Gastrocnemius medialis (tissue), 4 donors: Measurements from ENCODE around the gene PPIL6. TPM values are rescaled to one million over a fixed set of nuclear protein-coding genes. Genes with fewer than 3 reads are reported as not detected.

Experiments
- ATAC-seq, 2 donors: fragments of 150-250 bp; one replicate each; pipeline ENCODE4 v1.9.1; 2016
- DNase-seq, 2 donors: peaks; one replicate each; pipeline ENCODE4 v3.0.0-alpha.2; 2019
- H3K27ac ChIP-seq, 4 donors: fragments of 200-600 bp; sonication (generic); 1 replicate in 1 of 4; 2 replicates in 3 of 4; pipeline ENCODE4 v1.5.1; 2016 to 2018; ENCODE audit warnings: mild to moderate bottlenecking in 2 of 4, moderate library complexity in 1 of 4
- H3K27me3 ChIP-seq, 3 donors: fragments of 200-600 bp; sonication (generic) in 2 of 3; 1 replicate in 1 of 3; 2 replicates in 2 of 3; pipeline versions ENCODE4 v1.5.1 to v1.6.0; 2016 to 2019; ENCODE audit warnings: mild to moderate bottlenecking in 1 of 3, moderate library complexity in 1 of 3
- H3K36me3 ChIP-seq, 2 donors: fragments of 200-600 bp; sonication (generic) in 1 of 2; one replicate each; pipeline ENCODE4 v1.5.1; 2017 to 2018
- H3K4me1 ChIP-seq, 2 donors: fragments of 200-600 bp; sonication (generic) in 1 of 2; one replicate each; pipeline ENCODE4 v1.5.1; 2016 to 2017; ENCODE audit warnings: mild to moderate bottlenecking in 2 of 2
- H3K4me3 ChIP-seq, 4 donors: fragments of 200-600 bp; sonication (generic) in 3 of 4; 1 replicate in 1 of 4; 2 replicates in 3 of 4; pipeline ENCODE4 v1.5.1; 2016 to 2019; ENCODE audit warnings: mild to moderate bottlenecking in 2 of 4
- H3K9me3 ChIP-seq, 3 donors: fragments of 200-600 bp; sonication (generic) in 2 of 3; 1 replicate in 1 of 3; 2 replicates in 2 of 3; pipeline ENCODE4 v1.5.1; 2016 to 2019
- POLR2A ChIP-seq, 2 donors: fragments of 450-650 bp; IDR thresholded peaks; one replicate each; pipeline ENCODE4 v1.6.1; 2017; ENCODE audit warnings: antibody characterized with exemption in 2 of 2, mild to moderate bottlenecking in 2 of 2, moderate library complexity in 2 of 2
- in situ Hi-C, 4 donors: fragments of 200-750 bp; cut with MboI; loops; one replicate each; pipeline versions ENCODE4 v1.15.0 to v1.8.0; 2017; ENCODE audit warnings: low sequenced_read_pairs in 4 of 4
- intact Hi-C: fragments of 100-400 bp; cut with DNase I; formaldehyde crosslinking; loops from one replicate; pipeline ENCODE4 v1.15.1; 2023; ENCODE audit warnings: low total_unique reads
- total RNA-seq, 4 donors: library from RNA; depleted of rRNA; stranded (reverse); fragments of >200 nt; gene quantifications; one replicate each; pipeline versions ENCODE4 v1.1.0 to v1.2.3, GENCODE V29; 2016
- TF ChIP-seq, protein P1 (sequence below), 5 experiments: fragments of 450-650 bp in 3 of 5; fragments of 200-600 bp in 2 of 5; sonication (generic) in 2 of 5; IDR thresholded peaks in 4 of 5; conservative IDR thresholded peaks in 1 of 5; 1 replicate in 4 of 5; 2 replicates in 1 of 5; pipeline ENCODE4 v1.5.1; 2016 to 2019; ENCODE audit warnings: antibody characterized with exemption in 5 of 5, mild to moderate bottlenecking in 3 of 5, moderate library complexity in 3 of 5

Gene PPIL6
- total RNA-seq, 4 donors from 2014 or later, result 0.64 to 2.9 (median 1.3) TPM

DNA sequence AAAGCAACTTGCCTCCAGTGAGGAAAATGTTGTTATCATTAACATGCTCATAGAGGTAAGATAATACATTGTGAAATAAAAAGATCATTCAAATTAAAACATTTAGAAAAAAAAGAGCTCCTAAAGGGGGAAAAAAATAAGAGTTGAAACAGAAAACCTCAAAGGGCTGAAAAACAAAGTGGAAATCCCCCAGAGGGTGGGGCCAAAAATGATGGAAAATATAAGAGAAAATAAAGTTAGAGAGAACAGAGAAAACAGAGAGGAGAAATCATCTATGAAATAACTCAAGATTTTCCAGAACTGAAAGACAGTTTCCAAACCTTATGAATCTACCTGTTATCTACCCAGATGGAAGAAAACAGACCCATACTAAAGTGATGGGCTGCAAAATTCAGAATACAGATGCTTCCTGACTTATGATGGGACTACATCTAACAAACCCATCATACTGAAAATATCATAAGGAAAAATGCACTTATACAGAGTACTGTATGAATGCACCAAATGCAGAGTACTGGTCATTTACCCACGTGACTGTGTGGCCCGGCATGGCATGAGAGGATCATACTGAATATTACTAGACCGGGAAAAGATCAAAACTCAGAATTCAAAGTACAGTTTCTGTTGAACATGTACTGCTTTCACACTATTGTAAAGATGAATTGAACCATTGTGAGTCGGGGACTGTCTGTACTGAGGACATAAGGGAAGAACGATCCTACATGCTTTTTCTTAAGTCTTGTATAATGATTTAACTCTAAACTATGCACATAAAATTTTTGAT is 38.6 kb upstream of the PPIL6 start:
- Histone ChIP-seq H3K27ac (no peak overlapping the region), H3K4me1 (peaks cover 40 to 46% of the 10 kb centered on the region in 2 donors), H3K4me3 (no peak overlapping the region), H3K9me3 (no peaks in the 10 kb centered on the region), H3K36me3 (peaks cover 0 to 45% of the 10 kb centered on the region in 2 donors), H3K27me3 (no peaks in the 10 kb centered on the region)
- in situ Hi-C loops (no loop called here), intact Hi-C loops (no loop called here)
- no peak for ATAC-seq
- DNase-seq, result no peak
- no peak for TF ChIP-seq POLR2A (IDR thresholded peaks at IDR 0.05)
- TF ChIP-seq, protein P1, sequence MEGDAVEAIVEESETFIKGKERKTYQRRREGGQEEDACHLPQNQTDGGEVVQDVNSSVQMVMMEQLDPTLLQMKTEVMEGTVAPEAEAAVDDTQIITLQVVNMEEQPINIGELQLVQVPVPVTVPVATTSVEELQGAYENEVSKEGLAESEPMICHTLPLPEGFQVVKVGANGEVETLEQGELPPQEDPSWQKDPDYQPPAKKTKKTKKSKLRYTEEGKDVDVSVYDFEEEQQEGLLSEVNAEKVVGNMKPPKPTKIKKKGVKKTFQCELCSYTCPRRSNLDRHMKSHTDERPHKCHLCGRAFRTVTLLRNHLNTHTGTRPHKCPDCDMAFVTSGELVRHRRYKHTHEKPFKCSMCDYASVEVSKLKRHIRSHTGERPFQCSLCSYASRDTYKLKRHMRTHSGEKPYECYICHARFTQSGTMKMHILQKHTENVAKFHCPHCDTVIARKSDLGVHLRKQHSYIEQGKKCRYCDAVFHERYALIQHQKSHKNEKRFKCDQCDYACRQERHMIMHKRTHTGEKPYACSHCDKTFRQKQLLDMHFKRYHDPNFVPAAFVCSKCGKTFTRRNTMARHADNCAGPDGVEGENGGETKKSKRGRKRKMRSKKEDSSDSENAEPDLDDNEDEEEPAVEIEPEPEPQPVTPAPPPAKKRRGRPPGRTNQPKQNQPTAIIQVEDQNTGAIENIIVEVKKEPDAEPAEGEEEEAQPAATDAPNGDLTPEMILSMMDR (IDR thresholded peaks at IDR 0.05 in 4 of 5, conservative IDR thresholded peaks at IDR 0.05 in 1 of 5), result no peak

DNA sequence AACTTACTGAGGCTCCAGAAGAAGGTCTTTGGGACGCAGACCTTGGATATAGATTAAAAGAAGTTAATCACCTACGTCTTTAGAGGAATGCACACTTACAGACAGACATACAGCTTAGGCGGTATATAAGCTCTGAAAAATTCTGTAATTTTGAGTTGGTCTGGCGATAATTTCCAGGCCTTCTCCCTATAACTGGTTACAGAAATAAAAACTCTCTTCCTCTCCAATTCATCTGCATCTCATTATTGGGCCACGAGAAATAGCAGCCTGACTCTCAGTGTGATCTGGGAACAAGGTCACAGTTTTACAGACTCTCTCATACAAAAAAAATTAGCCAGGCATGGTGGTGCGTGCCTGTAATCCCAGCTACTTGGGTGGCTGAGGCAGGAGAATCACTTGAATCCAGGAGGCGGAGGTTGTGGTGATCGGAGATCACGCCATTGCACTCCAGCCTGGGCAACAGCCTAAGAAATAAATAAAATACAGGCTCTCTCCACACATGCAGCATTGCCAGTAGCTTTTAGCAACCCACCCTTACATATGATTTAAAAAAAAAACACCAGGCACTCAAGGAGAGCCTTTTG is 37.9 kb upstream of the PPIL6 start:
- Histone ChIP-seq H3K4me3 (no peak overlapping the region), H3K36me3 (peaks cover 0 to 52% of the 10 kb centered on the region in 2 donors), H3K27me3 (no peaks in the 10 kb centered on the region), H3K9me3 (no peaks in the 10 kb centered on the region), H3K4me1 (peaks cover 40 to 41% of the 10 kb centered on the region in 2 donors), H3K27ac (no peak overlapping the region)
- DNase-seq (no peak), ATAC-seq (no peak)
- in situ Hi-C loops (no loop called here), intact Hi-C loops (no loop called here)
- no peak for TF ChIP-seq POLR2A (IDR thresholded peaks at IDR 0.05)
- TF ChIP-seq, protein P1 (IDR thresholded peaks at IDR 0.05 in 4 of 5, conservative IDR thresholded peaks at IDR 0.05 in 1 of 5), result no peak

DNA sequence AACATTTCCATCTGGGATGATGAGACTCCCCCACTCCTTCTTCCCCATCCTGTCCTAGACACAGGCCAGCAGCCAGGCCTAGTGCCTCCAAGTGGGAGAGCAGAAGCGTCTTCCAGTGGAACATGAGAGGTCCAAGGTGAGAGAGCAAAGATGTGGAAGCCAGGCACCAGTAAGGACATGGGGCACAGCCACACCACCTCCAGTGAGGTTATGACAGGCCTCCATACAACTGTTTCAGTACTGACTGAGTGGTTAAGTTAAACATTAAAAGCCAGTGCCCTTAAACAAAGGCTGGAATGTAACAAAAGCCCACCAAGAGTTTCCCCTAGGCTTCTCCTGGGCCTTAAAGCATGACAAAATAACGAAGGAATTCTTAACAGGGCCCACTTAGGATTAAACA is 37.3 kb upstream of the PPIL6 start:
- Histone ChIP-seq H3K27ac (no peak overlapping the region), H3K36me3 (peaks cover 0 to 58% of the 10 kb centered on the region in 2 donors), H3K4me3 (no peak overlapping the region), H3K4me1 (peaks cover 40 to 41% of the 10 kb centered on the region in 2 donors), H3K27me3 (no peaks in the 10 kb centered on the region), H3K9me3 (no peaks in the 10 kb centered on the region)
- ATAC-seq (no peak), DNase-seq (no peak)
- intact Hi-C loops (no loop called here), in situ Hi-C loops (no loop called here)
- TF ChIP-seq, protein P1 (IDR thresholded peaks at IDR 0.05 in 4 of 5, conservative IDR thresholded peaks at IDR 0.05 in 1 of 5), result no peak
- TF ChIP-seq POLR2A (IDR thresholded peaks at IDR 0.05), result no peak

DNA sequence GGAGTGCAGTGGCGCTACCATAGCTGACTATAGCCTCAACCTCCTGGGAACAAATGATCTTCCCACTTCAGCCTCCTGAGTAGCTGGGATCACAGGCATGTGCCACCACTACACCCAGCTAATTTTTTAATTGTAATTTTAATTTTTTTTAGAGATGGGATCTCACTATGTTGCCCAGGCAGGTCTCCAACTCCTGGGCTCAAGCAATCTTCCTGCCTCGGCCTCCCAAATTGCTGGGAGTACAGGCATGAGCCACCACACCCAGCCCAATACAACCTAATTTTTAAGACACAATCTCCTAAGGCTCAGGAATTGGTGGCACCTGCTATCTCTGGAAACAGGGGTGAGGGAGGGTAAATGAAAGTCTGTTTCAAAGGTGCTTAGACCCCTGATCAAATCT is 36.8 kb upstream of the PPIL6 start:
- H3K27me3 ChIP-seq, result no peaks in the 10 kb centered on the region
- H3K27ac ChIP-seq, result no peak overlapping the region
- H3K4me1 ChIP-seq, result peaks cover 39 to 40% of the 10 kb centered on the region in 2 donors
- intact Hi-C loops, result no loop called here
- TF ChIP-seq, protein P1 (IDR thresholded peaks at IDR 0.05 in 4 of 5, conservative IDR thresholded peaks at IDR 0.05 in 1 of 5), result no peak
- TF ChIP-seq POLR2A (IDR thresholded peaks at IDR 0.05), result no peak
- no peak for ATAC-seq
- no peak overlapping the region for H3K4me3 ChIP-seq
- H3K36me3 ChIP-seq, result peaks cover 0 to 62% of the 10 kb centered on the region in 2 donors
- DNase-seq, result no peak
- in situ Hi-C loops, result no loop called here
- no peaks in the 10 kb centered on the region for H3K9me3 ChIP-seq
